Thoracic aorta (tissue), 2 donors: ENCODE measurements around the gene SCGB2B2. TPM values are rescaled to one million over a fixed set of nuclear protein-coding genes. Genes with fewer than 3 reads are reported as not detected.

Source experiments
- ATAC-seq: fragments of 150-250 bp; one replicate; pipeline ENCODE4 v1.8.0; 2017; ENCODE audit warnings: low read depth; ENCODE audit not compliant: insufficient number of reproducible peaks, low FRiP score
- DNase-seq: peaks from one replicate; pipeline ENCODE4 v3.0.0-alpha.2; 2020; ENCODE audit warnings: low spot score
- H3K27ac ChIP-seq, 2 donors: fragments of 200-600 bp; sonication (generic); 1 replicate in 1 of 2; 2 replicates in 1 of 2; pipeline ENCODE4 v1.5.1; 2016; ENCODE audit warnings: mild to moderate bottlenecking in 2 of 2, moderate library complexity in 2 of 2
- H3K27me3 ChIP-seq: fragments of 200-600 bp; sonication (generic); replicated peaks from 2 replicates; pipeline ENCODE4 v1.6.0; 2016; ENCODE audit warnings: mild to moderate bottlenecking; ENCODE audit not compliant: insufficient read depth
- H3K36me3 ChIP-seq: fragments of 200-600 bp; sonication (generic); one replicate; pipeline ENCODE4 v1.5.1; 2016
- H3K4me1 ChIP-seq, 2 donors: fragments of 200-600 bp; sonication (generic); 1 replicate in 1 of 2; 2 replicates in 1 of 2; pipeline versions ENCODE4 v1.5.1 to v1.6.0; 2016; ENCODE audit warnings: low read depth in 2 of 2, mild to moderate bottlenecking in 1 of 2; ENCODE audit not compliant: control insufficient read depth in 1 of 2
- H3K4me3 ChIP-seq: fragments of 200-600 bp; sonication (generic); 2 replicates; pipeline ENCODE4 v1.5.1; 2016; ENCODE audit warnings: mild to moderate bottlenecking
- H3K9me3 ChIP-seq: fragments of 200-600 bp; sonication (generic); 2 replicates; pipeline ENCODE4 v1.5.1; 2016
- CTCF ChIP-seq: fragments of 200-600 bp; sonication (generic); IDR thresholded peaks from one replicate; pipeline ENCODE4 v1.5.1; 2019; ENCODE audit warnings: antibody characterized with exemption
- total RNA-seq, 2 donors: library from RNA; depleted of rRNA; stranded (reverse); fragments of >200 nt; gene quantifications; one replicate each; pipeline versions ENCODE4 v1.1.0 to v1.2.3, GENCODE V29; 2016

Gene SCGB2B2
- total RNA-seq, 2 donors from 2014 or later = 0.41 to 1.1 TPM

GRCh38 chr19:34678085-34678412 is 1.1 kb upstream of the SCGB2B2 start:
- Histone ChIP-seq H3K4me3 (peak overlapping the region; percentile 82), H3K36me3 (peaks cover 31% of the 10 kb centered on the region), H3K9me3 (peaks cover 30% of the 10 kb centered on the region), H3K27ac (peak overlapping the region; percentile 95 to 98), H3K4me1 (peaks cover 4 to 18% of the 10 kb centered on the region in 2 donors), H3K27me3 (no peaks in the 10 kb centered on the region)
- DNase-seq = no peak
- no peak for TF ChIP-seq CTCF
- ATAC-seq = no peak

- no peak for TF ChIP-seq CTCF
- no peaks in the 10 kb centered on the region for H3K27me3 ChIP-seq
- H3K4me3 ChIP-seq = peak within 1 kb of the TSS; percentile 82
- DNase-seq = peak; percentile 91
- peaks cover 4 to 18% of the 10 kb centered on the region in 2 donors for H3K4me1 ChIP-seq
- ATAC-seq = peak; percentile 99
- peak within 1 kb of the TSS; percentile 95 to 98 for H3K27ac ChIP-seq
- peaks cover 26% of the 10 kb centered on the region for H3K36me3 ChIP-seq
- peaks cover 24% of the 10 kb centered on the region for H3K9me3 ChIP-seq
These were observed 576 bp upstream of the SCGB2B2 start, which contains the start of gene ZNF302 for GRCh38 chr19:34677386-34678084. ZNF302 (plus strand) TSS chr19:34677678; CDS start chr19:34678805, 1,127 bp downstream.

DNA sequence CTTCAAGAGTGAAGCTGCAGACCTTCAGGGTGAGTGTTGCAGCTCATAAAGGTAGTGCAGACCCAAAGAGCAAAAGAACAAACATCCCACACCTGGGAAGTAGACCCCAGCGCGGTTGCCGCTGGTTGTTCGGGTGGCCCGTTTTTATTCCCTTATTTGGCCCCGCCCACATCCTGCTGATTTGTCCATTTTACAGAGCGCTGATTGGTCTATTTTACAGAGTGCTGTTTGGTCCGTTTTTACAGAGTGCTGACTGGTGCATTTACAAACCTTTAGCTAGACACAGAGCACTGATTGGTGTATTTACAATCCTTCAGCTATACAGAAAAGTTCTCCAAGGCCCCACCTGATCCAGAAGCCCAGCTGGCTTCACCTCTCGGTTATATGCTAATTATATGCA is 1.0 kb downstream of the SCGB2B2 start:
- H3K4me3 ChIP-seq = no peak overlapping the region
- no peak for ATAC-seq
- TF ChIP-seq CTCF = no peak
- no peaks in the 10 kb centered on the region for H3K27me3 ChIP-seq
- DNase-seq = no peak
- H3K36me3 ChIP-seq = peaks cover 15% of the 10 kb centered on the region
- H3K4me1 ChIP-seq = peaks cover 4 to 18% of the 10 kb centered on the region in 2 donors
- H3K27ac ChIP-seq = no peak overlapping the region
- peaks cover 13% of the 10 kb centered on the region for H3K9me3 ChIP-seq

DNA sequence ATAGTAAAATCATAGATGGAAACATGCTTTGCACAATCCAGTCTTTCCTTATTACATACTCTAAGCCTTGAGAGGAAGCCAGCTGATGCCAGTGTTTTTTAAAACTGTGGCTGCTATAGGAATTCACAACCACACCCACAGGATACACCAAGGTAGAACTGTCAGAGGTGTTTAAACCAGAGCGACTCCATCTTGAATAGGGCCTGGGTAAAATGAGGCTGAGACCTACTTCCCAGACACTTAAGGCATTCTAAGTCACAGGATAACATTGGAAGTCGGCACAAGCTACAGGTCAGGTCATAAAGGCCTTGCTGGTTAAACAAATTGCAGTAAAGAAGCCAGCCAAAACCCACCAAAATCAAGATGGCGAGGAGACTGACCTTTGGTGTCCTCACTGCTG is 1.7 kb downstream of the SCGB2B2 start:
- Histone ChIP-seq H3K4me1 (peaks cover 4 to 18% of the 10 kb centered on the region in 2 donors), H3K36me3 (peaks cover 15% of the 10 kb centered on the region), H3K9me3 (peaks cover 13% of the 10 kb centered on the region), H3K27ac (no peak overlapping the region), H3K4me3 (no peak overlapping the region), H3K27me3 (no peaks in the 10 kb centered on the region)
- no peak for TF ChIP-seq CTCF
- DNase-seq (no peak), ATAC-seq (no peak)

DNA sequence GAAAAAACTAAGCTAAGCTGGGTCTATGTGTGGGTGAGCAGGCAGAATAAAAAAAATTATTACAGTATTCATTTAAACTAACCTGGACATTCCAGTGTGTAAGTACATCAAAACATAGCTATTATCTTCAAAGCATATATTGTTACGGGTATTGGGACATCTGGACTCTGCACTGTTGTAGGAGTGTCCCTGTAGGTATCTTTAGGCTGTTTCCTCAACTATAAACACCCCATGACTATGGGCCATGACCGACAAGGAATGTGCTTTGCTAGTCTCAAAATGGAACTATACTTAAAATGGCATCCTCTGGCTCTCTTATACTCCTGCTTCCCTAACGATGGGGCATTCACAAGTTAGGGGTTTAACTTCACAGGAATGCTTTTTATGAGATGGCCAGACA is 3.4 kb downstream of the SCGB2B2 start:
- peaks cover under 1% of the 10 kb centered on the region for H3K36me3 ChIP-seq
- H3K4me3 ChIP-seq = no peak overlapping the region
- peaks cover 3 to 15% of the 10 kb centered on the region in 2 donors for H3K4me1 ChIP-seq
- peaks cover 1% of the 10 kb centered on the region for H3K9me3 ChIP-seq
- ATAC-seq (no peak), DNase-seq (no peak)
- TF ChIP-seq CTCF = no peak
- no peaks in the 10 kb centered on the region for H3K27me3 ChIP-seq
- H3K27ac ChIP-seq = no peak overlapping the region
